C1 segment of cervical spinal cord (tissue), 14 donors: ENCODE results near the gene ICAM4.
A peak's percentile ranks its signal among the peaks of the same experiment; 100 is the strongest.
"Not testable (repeated sequence)": the region's sequence is repeated elsewhere in the genome, so short reads cannot be mapped to it uniquely, and the experiment has no call there.

Source experiments
- DNase-seq, 14 donors: peaks; one replicate each; lab custom pipeline; 2025; lab: John Stamatoyannopoulos, UW

The ICAM4 gene

GRCh38 chr19:10286803-10287737, at the start of gene ICAM4:
TSS of gene ICAM4 (plus strand) at chr19:10286955. CDS start at chr19:10287013, 58 bp downstream.
- no peak for DNase-seq

GRCh38 chr19:10237702-10238101, 49.1 kb upstream of the ICAM4 start:
- no peak for DNase-seq

- DNase-seq: no peak
Measured at GRCh38 chr19:10238172-10238783, 48.5 kb upstream of the ICAM4 start.

DNA sequence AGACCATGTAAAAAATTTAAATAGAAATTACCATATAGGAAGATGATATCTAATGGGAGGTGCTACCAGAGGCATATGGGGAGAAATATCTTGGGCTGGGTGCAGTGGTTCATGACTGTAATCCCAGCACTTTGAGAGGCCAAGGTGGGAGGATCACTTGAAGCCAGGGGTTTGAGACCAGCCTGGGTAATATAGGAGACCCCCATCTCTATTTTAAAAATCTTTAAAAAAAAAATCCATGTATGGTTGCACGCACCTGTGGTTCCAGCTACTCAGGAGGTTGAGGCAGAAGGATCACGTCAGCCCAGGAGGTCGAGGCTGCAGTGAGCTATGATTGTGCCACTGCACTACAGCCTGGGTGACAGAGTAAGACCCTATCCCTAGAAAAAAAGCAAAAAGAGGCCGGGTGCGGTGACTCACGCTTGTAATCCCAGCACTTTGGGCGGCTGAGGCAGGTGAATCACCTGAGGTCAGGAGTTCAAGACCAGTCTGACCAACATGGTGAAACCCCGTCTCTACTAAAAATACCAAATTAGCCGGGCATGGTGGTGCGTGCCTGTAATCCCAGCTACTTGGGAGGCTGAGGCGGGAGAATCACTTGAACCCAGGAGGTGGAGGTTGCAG, 44.8 kb upstream of the ICAM4 start:
- not testable (repeated sequence) for DNase-seq

DNA sequence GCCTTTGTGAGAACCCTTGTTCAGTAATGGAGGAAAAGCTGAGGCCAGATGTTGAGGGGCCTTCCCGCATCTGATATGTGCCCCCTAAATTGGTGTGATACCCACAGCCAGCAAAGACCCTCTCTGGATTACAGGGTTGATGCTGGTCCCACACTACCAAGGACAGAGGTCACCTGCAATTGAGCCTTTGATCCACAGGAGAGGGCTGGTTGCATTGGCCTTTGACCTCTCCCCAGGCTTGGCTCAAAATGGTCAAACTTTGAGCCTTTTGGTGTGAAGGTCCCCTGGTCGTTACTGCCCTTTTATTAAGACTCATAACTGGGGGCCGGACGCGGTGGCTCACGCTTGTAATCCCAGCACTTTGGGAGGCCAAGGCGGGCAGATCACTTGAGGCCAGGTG, 43.1 kb upstream of the ICAM4 start:
- no peak for DNase-seq

- DNase-seq: no peak
Measured at GRCh38 chr19:10245189-10245939, 41.4 kb upstream of the ICAM4 start.

- no peak for DNase-seq
Measured at GRCh38 chr19:10246511-10246910, 40.2 kb upstream of the ICAM4 start.

- DNase-seq: peak; percentile 48 to 99 (median 92)
Measured at GRCh38 chr19:10251792-10252694, 34.7 kb upstream of the ICAM4 start, which contains the start of gene MRPL4. TSS of gene MRPL4 (plus strand) at chr19:10252214. CDS start at chr19:10252254, 40 bp downstream.

DNA sequence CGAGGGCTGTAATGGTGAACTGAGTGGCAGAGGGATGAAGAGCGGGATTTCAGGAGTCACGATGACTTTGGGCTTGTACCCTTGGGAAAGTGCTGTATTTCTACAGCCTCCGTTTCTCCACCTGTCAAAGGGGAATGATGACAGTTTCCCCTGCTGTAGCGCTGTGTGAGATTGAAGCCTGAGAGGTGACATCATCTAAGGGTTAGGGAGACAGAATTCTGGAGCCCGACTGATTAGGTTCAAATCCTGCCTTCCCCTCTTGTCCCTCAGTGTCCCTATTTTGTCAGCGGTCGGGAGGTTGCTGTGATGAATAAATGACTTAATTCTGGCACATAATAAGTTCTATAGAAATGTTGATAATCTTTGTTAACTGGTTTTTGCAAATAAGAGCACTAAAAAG, 34.0 kb upstream of the ICAM4 start:
- DNase-seq: no peak

GRCh38 chr19:10254244-10254643, 32.5 kb upstream of the ICAM4 start:
- DNase-seq: no peak

DNA sequence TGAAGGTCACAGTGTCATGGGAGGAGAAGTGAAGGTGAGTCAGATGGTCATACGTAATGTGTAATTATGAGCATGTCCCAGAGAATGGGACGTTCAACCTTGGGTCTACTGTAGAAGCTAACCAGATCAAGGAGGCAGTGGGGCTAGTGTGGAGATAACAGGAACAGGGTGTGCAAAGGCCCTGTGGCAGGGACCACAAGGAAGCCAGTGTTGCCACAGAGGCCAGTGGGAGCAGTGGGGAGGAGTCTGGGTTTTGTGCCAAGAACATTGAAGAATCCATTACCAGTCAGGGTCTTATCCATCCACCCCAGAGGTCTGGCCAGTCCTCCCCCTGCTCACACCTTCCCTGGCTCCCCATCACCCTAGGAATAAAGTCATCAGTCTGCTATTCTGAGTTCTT, 31.4 kb upstream of the ICAM4 start:
- DNase-seq: no peak

GRCh38 chr19:10256551-10256950, 30.2 kb upstream of the ICAM4 start:
- DNase-seq: no peak

DNA sequence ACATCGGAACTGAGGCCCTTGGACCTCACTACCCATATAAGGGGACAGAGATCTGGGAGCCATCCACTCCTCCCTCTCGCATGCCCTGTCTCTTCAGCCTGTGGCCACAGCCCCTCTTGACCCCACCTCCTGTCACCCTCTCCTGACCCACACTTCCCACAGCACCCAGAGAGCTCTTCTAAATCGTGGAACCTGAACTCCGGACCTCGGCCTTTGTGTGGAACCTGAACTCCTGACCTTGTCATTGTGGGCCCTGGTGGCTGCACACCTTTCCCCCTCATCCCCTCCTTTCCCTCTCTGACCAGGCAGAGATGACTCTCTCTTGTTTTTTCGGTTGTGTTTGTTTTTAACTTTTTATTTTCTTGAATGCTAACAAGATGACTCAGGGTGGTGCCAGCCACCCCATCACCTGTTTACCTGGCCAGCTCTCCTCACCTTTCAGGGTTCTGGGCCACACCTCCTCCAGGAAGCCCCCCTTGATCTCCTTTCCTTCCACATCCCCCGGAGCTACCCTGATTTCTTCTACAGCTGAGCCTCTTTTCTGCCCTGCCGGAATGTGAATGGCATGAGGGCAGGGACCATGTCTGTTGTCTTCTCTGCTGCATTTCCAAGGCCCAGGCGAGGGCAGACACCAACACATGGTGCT, 29.7 kb upstream of the ICAM4 start:
- no peak for DNase-seq

GRCh38 chr19:10258080-10258710, 28.6 kb upstream of the ICAM4 start:
- DNase-seq: no peak

- DNase-seq: peak in 10 of 14 donors; percentile 1 to 27 (median 12)
Measured at GRCh38 chr19:10259162-10259905, 27.4 kb upstream of the ICAM4 start.

DNA sequence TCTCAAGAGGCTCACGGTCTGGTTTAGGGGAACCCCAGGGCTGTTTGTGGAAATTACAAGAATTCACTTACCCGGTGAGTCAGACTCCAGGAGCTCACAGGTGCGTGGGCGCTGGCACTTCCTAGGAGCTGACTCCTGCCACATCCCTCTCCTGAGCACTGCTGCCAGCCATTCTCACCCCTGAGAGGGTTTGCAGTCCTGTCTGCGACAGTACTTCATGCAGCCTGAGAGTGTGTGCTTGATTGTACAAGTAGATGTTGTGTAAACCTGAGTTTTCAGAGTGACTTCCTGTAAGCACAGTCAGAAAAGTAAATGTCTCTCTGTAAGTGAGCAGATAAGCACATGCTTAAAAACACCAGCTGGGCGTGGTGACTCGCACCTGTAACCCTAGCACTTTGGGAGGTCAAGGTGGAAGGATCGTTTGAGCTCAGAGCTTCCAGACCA, 26.6 kb upstream of the ICAM4 start:
- no peak for DNase-seq

- no peak for DNase-seq
Measured at GRCh38 chr19:10262771-10263170, 24.0 kb upstream of the ICAM4 start.

DNA sequence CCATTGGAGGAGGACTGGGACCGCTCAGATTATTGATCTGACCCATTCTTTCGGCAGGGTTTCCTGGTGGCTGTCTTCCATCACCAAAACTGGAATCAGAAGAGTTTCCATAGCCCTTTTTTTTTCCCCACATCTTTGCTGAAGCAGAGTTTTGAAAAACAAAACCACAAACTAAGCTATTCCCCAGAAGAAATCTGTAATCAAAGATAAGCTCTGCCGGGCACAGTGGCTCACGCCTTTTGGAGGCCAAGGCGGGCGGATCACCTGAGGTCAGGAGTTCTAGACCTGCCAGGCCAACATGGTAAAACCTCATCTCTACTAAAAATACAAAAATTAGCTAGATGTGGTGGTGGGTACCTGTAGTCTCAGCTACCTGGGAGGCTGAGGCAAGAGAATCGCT, 20.0 kb upstream of the ICAM4 start:
- DNase-seq: no peak

DNA sequence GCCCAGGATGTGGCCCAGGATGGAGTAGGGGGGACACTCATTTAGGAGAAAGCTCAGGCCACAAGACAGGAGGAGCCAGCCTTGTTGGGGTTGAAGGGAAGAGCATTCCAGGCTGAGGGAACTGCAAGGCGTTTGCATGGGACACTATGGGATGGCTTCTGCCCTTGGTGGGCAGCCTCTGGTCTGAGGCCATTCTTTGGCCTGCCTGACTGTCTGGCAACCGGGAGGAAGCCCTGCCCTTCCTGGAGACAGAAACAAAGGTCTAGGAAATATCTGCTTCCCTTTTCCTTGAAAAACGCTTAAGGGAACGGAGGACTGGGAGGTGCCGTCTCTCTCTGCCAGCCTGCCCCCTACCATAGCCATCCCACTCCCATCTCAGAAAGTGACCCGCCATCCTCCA, 18.7 kb upstream of the ICAM4 start:
- no peak for DNase-seq
